ENCODE measurements around the gene MAGI1. TPM values are rescaled to one million over a fixed set of nuclear protein-coding genes. Genes with fewer than 3 reads are reported as not detected.

MAGI1 gene
- total and polyA plus RNA-seq, 10 donors: 3.5 to 104 (median 62.3) TPM

DNA sequence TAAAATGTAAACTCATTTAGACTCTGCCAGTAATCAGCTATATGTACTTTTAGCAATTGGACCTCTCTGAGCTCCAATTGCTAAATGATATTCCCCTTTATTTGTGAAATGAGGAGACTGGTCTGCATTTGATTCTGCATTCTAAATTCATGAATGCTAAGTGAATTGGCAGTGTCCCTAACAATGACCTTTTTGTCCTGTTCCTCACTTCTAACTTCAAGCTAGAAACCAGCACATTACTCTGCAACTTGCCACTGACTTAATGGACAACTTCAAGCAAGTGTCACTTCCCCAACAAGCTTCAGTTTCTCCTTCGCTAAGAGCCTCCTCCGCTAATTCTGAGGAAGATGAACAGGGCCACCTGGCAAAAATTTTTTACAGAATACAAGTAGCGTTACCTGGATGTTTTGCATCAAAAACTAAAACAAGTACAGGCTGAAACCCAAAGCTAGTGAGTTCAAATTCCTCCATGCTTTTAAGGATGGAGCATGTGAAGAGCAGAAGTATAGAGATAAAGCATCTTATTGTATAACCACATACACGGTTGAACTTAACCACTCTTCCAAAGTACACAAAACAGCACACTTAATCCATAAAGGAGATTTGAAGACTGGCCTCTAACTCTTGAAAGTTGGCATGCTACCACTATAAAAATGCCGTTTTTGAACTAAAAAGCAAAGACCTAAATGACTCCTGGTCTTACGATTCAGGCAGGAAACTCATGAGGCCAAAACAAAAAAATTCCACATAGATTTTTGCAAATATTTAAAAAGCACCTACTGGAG, 207.6 kb downstream of the MAGI1 start:
- no peak overlapping the region for H3K4me3 ChIP-seq
- no peak for DNase-seq
- intact Hi-C loops (cut with DNase I; ENCODE audit: low total_unique reads): no loop called here
- H3K4me1 ChIP-seq: peaks cover 0 to 25% (median 4%) of the 10 kb centered on the region in 6 donors
- no peak overlapping the region for H3K27ac ChIP-seq
- 70 to 85% (median 77%) methylated on average over 6 of the region's 6 CpGs for WGBS, 5 donors
- H3K27me3 ChIP-seq (replicated peaks in 1 of 7): no peaks in the 10 kb centered on the region
- no peak for TF ChIP-seq POLR2AphosphoS5 (IDR thresholded peaks at IDR 0.05)
- H3K9me3 ChIP-seq: no peaks in the 10 kb centered on the region
- H3K36me3 ChIP-seq: no peaks in the 10 kb centered on the region

GRCh38 chr3:65829228-65829627, 209.5 kb downstream of the MAGI1 start:
- no peak for DNase-seq
- H3K4me3 ChIP-seq: no peak overlapping the region
- WGBS, 5 donors: 46 to 78% (median 75%) methylated on average over 3 of the region's 3 CpGs
- no peaks in the 10 kb centered on the region for H3K27me3 ChIP-seq (replicated peaks in 1 of 7)
- H3K36me3 ChIP-seq: no peaks in the 10 kb centered on the region
- no peaks in the 10 kb centered on the region for H3K9me3 ChIP-seq
- intact Hi-C loops (cut with DNase I; ENCODE audit: low total_unique reads): no loop called here
- no peak overlapping the region for H3K27ac ChIP-seq
- peaks cover 0 to 21% (median 4%) of the 10 kb centered on the region in 6 donors for H3K4me1 ChIP-seq
- TF ChIP-seq POLR2AphosphoS5 (IDR thresholded peaks at IDR 0.05) (no peak), POLR2A (IDR thresholded peaks at IDR 0.05) (no peak)
- TF ChIP-seq, protein P1, sequence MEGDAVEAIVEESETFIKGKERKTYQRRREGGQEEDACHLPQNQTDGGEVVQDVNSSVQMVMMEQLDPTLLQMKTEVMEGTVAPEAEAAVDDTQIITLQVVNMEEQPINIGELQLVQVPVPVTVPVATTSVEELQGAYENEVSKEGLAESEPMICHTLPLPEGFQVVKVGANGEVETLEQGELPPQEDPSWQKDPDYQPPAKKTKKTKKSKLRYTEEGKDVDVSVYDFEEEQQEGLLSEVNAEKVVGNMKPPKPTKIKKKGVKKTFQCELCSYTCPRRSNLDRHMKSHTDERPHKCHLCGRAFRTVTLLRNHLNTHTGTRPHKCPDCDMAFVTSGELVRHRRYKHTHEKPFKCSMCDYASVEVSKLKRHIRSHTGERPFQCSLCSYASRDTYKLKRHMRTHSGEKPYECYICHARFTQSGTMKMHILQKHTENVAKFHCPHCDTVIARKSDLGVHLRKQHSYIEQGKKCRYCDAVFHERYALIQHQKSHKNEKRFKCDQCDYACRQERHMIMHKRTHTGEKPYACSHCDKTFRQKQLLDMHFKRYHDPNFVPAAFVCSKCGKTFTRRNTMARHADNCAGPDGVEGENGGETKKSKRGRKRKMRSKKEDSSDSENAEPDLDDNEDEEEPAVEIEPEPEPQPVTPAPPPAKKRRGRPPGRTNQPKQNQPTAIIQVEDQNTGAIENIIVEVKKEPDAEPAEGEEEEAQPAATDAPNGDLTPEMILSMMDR (IDR thresholded peaks at IDR 0.05 in 8 of 11, conservative IDR thresholded peaks at IDR 0.05 in 3 of 11): no peak

GRCh38 chr3:65828706-65829105, 210.0 kb downstream of the MAGI1 start:
- H3K9me3 ChIP-seq: no peaks in the 10 kb centered on the region
- peaks cover 0 to 19% (median 2%) of the 10 kb centered on the region in 6 donors for H3K4me1 ChIP-seq
- no peak for DNase-seq
- no peak for TF ChIP-seq POLR2AphosphoS5 (IDR thresholded peaks at IDR 0.05)
- TF ChIP-seq POLR2A (IDR thresholded peaks at IDR 0.05): no peak
- TF ChIP-seq, protein P1 (IDR thresholded peaks at IDR 0.05 in 8 of 11, conservative IDR thresholded peaks at IDR 0.05 in 3 of 11): no peak
- intact Hi-C loops (cut with DNase I; ENCODE audit: low total_unique reads): no loop called here
- H3K27ac ChIP-seq: no peak overlapping the region
- no peaks in the 10 kb centered on the region for H3K36me3 ChIP-seq
- 77 to 87% (median 83%) methylated on average over 6 of the region's 6 CpGs for WGBS, 5 donors
- no peak overlapping the region for H3K4me3 ChIP-seq
- H3K27me3 ChIP-seq (replicated peaks in 1 of 7): no peaks in the 10 kb centered on the region

DNA sequence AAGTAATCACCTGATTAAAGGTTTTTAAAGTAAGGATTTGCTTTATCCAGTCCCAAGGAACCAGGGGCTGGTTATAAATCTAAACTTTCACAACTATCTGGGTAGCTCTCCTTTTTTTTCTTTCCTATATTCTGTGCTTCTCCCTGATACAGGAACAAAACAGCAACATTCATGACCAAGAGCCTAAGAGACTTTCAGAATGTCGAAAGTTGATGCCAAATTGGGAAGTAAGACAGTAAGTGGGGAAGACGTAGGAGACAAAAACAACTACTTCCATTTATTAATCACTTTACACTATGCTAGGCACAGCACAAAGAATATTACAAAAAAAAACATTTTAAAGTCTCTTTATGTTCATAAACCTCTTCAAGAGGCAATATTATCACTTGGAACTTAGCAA, 211.6 kb downstream of the MAGI1 start:
- WGBS, 5 donors: 38 to 56% (median 41%) methylated on average over 2 of the region's 2 CpGs
- H3K4me1 ChIP-seq: peaks cover 0 to 9% (median 2%) of the 10 kb centered on the region in 6 donors
- no peaks in the 10 kb centered on the region for H3K36me3 ChIP-seq
- no peak overlapping the region for H3K4me3 ChIP-seq
- no peak for DNase-seq
- peaks cover 0 to 5% (median 0%) of the 10 kb centered on the region in 8 donors for H3K9me3 ChIP-seq
- no peaks in the 10 kb centered on the region for H3K27me3 ChIP-seq (replicated peaks in 1 of 7)
- intact Hi-C loops (cut with DNase I; ENCODE audit: low total_unique reads): no loop called here
- no peak overlapping the region for H3K27ac ChIP-seq
- TF ChIP-seq, protein P1 (IDR thresholded peaks at IDR 0.05 in 8 of 11, conservative IDR thresholded peaks at IDR 0.05 in 3 of 11): no peak
- TF ChIP-seq POLR2A (IDR thresholded peaks at IDR 0.05) (no peak), POLR2AphosphoS5 (IDR thresholded peaks at IDR 0.05) (no peak)
